Hepatocyte (in vitro differentiated cells): ENCODE data around the gene FBXO44. TPM values are rescaled to one million over a fixed set of nuclear protein-coding genes. Genes with fewer than 3 reads are reported as not detected.

ENCODE experiments used
- DNase-seq: peaks from one replicate; pipeline ENCODE4 v3.0.0-alpha.2; 2016; ENCODE audit warnings: low spot score
- H2AFZ ChIP-seq: fragments of 200-600 bp; sonication (generic); 2 replicates; pipeline ENCODE4 v1.6.0; 2016; ENCODE audit warnings: antibody characterized with exemption, mild to moderate bottlenecking
- H3K27ac ChIP-seq: fragments of 200-600 bp; sonication (generic); 2 replicates; pipeline ENCODE4 v1.5.1; 2016; ENCODE audit warnings: mild to moderate bottlenecking
- H3K27me3 ChIP-seq: fragments of 200-600 bp; sonication (generic); 2 replicates; pipeline ENCODE4 v1.6.1; 2016
- H3K36me3 ChIP-seq: fragments of 200-600 bp; sonication (generic); replicated peaks from 2 replicates; pipeline ENCODE4 v1.5.1; 2016; ENCODE audit warnings: low read depth; ENCODE audit not compliant: insufficient read depth
- H3K4me1 ChIP-seq: fragments of 200-600 bp; sonication (generic); 2 replicates; pipeline ENCODE4 v1.5.1; 2016; ENCODE audit warnings: mild to moderate bottlenecking, moderate library complexity; ENCODE audit not compliant: insufficient read depth
- H3K4me2 ChIP-seq: fragments of 200-600 bp; sonication (generic); 2 replicates; pipeline ENCODE4 v1.6.0; 2016
- H3K4me3 ChIP-seq: fragments of 200-600 bp; sonication (generic); 2 replicates; pipeline ENCODE4 v1.5.1; 2016; ENCODE audit warnings: mild to moderate bottlenecking
- H3K79me2 ChIP-seq: fragments of 200-600 bp; sonication (generic); 2 replicates; pipeline ENCODE4 v1.6.0; 2017; ENCODE audit warnings: mild to moderate bottlenecking
- H3K9me2 ChIP-seq: fragments of 200-600 bp; sonication (generic); replicated peaks from 2 replicates; pipeline ENCODE4 v1.6.0; 2017; ENCODE audit warnings: mild to moderate bottlenecking; ENCODE audit not compliant: insufficient read depth
- H3K9me3 ChIP-seq: fragments of 200-600 bp; sonication (generic); 2 replicates; pipeline ENCODE4 v1.5.1; 2016; ENCODE audit warnings: low read depth, mild to moderate bottlenecking
- H4K20me1 ChIP-seq: fragments of 200-600 bp; sonication (generic); 2 replicates; pipeline ENCODE4 v1.6.0; 2016; ENCODE audit warnings: mild to moderate bottlenecking; ENCODE audit not compliant: insufficient read depth, poor library complexity, severe bottlenecking
- CTCF ChIP-seq: fragments of 200-600 bp; sonication (generic); IDR thresholded peaks from 2 replicates; pipeline ENCODE4 v1.5.1; 2016; ENCODE audit warnings: antibody characterized with exemption, mild to moderate bottlenecking; ENCODE audit not compliant: poor library complexity
- EZH2 ChIP-seq: fragments of 200-600 bp; sonication (generic); IDR thresholded peaks from 2 replicates; pipeline ENCODE4 v1.6.1; 2016; ENCODE audit warnings: antibody characterized with exemption, mild to moderate bottlenecking, borderline replicate concordance
- EZH2phosphoT487 ChIP-seq: fragments of 200-600 bp; sonication (generic); IDR thresholded peaks from one replicate; pipeline ENCODE4 v1.6.1; 2018; ENCODE audit warnings: antibody characterized with exemption, mild to moderate bottlenecking, low read depth, moderate library complexity; ENCODE audit not compliant: unreplicated experiment, severe bottlenecking
- WGBS: methylation state at CpG from one replicate; pipeline ENCODE4 v1.1.6; 2016; ENCODE audit warnings: low lambda C conversion rate; ENCODE audit errors: missing lambda C conversion rate; 5-methylcytosine and 5-hydroxymethylcytosine counted together
- polyA plus RNA-seq: library from polyadenylated mRNA; unstranded; fragments of >200 nt; fragmentation: Nextera tagmentation; extraction: Ambion mirVana; gene quantifications from 2 replicates; pipeline ENCODE4 v1.2.1, GENCODE V29; 2016
- total RNA-seq: library from RNA; depleted of rRNA; stranded (reverse); fragments of >200 nt; gene quantifications from 2 replicates; pipeline ENCODE4 v1.2.3, GENCODE V29; 2014

Gene FBXO44
- total and polyA plus RNA-seq, 2 experiments from 2014 or later: 24.8 to 41.2 TPM

GRCh38 chr1:11646317-11646716, 8.4 kb upstream of the FBXO44 start:
- Histone ChIP-seq H3K4me1 (peaks cover 8% of the 10 kb centered on the region), H3K36me3 (no peaks in the 10 kb centered on the region), H3K9me2 (no peaks in the 10 kb centered on the region), H3K27me3 (no peaks in the 10 kb centered on the region), H3K4me2 (no peak overlapping the region), H3K79me2 (peaks cover 5% of the 10 kb centered on the region), H3K4me3 (no peak overlapping the region), H2AFZ (no peak overlapping the region), H3K27ac (no peak overlapping the region), H4K20me1 (no peaks in the 10 kb centered on the region), H3K9me3 (no peaks in the 10 kb centered on the region)
- DNase-seq: no peak
- 86% methylated on average over 9 of the region's 9 CpGs for WGBS
- TF ChIP-seq CTCF (no peak), EZH2 (no peak), EZH2phosphoT487 (no peak)

- Histone ChIP-seq H3K9me3 (no peaks in the 10 kb centered on the region), H3K4me3 (no peak overlapping the region), H3K9me2 (no peaks in the 10 kb centered on the region), H3K79me2 (peaks cover 15% of the 10 kb centered on the region), H3K36me3 (no peaks in the 10 kb centered on the region), H3K4me2 (no peak overlapping the region), H3K27me3 (no peaks in the 10 kb centered on the region), H3K27ac (no peak overlapping the region), H2AFZ (no peak overlapping the region), H4K20me1 (no peaks in the 10 kb centered on the region), H3K4me1 (peaks cover 8% of the 10 kb centered on the region)
- WGBS: 93% methylated on average over 7 of the region's 7 CpGs
- no peak for TF ChIP-seq EZH2
- no peak for TF ChIP-seq EZH2phosphoT487
- TF ChIP-seq CTCF: no peak
- DNase-seq: no peak
Measured at GRCh38 chr1:11647333-11647732, 7.3 kb upstream of the FBXO44 start.

GRCh38 chr1:11648039-11648438, 6.6 kb upstream of the FBXO44 start:
- 87% methylated on average over 6 of the region's 6 CpGs for WGBS

More at GRCh38 chr1:11648039-11648438, 6.6 kb upstream of the FBXO44 start:
- Histone ChIP-seq H3K27me3 (no peaks in the 10 kb centered on the region), H3K9me2 (no peaks in the 10 kb centered on the region), H3K4me3 (no peak overlapping the region), H3K4me2 (no peak overlapping the region), H3K27ac (no peak overlapping the region), H3K4me1 (peaks cover 8% of the 10 kb centered on the region), H3K79me2 (peaks cover 20% of the 10 kb centered on the region), H3K9me3 (no peaks in the 10 kb centered on the region), H4K20me1 (no peaks in the 10 kb centered on the region), H3K36me3 (no peaks in the 10 kb centered on the region), H2AFZ (no peak overlapping the region)
- no peak for TF ChIP-seq EZH2
- TF ChIP-seq EZH2phosphoT487: no peak
- TF ChIP-seq CTCF: no peak
- DNase-seq: no peak
